H1 (cell line): ENCODE measurements around the gene LRRC3B. TPM values are rescaled to one million over a fixed set of nuclear protein-coding genes. Genes with fewer than 3 reads are reported as not detected.

Source experiments
- CTCF ChIA-PET: fragments of 300-600 bp; sonication (Branson Sonifier 250); formaldehyde crosslinking; loops from one replicate; lab custom pipeline; 2021; ENCODE audit not compliant: partially characterized antibody; lab: Charles Lee
- POLR2A ChIA-PET: fragments of 300-600 bp; sonication (Branson Sonifier 250); formaldehyde crosslinking; loops from one replicate; lab custom pipeline; 2021; ENCODE audit warnings: inconsistent platforms; ENCODE audit not compliant: partially characterized antibody; lab: Charles Lee
- DNase-seq, 2 experiments: peaks; one replicate each; pipeline versions ENCODE4 v3.0.0 to v3.0.0-alpha.2; 2010 to 2022; ENCODE audit warnings: low spot score in 2 of 2, low read depth in 1 of 2, mixed read lengths in 1 of 2
- FAIRE-seq: peaks from 2 replicates; lab custom pipeline; 2011; peaks lifted over from hg19 to GRCh38; lab: Jason Lieb, UNC
- H2AFZ ChIP-seq: 2 replicates; pipeline ENCODE4 v1.8.1; 2012; ENCODE audit warnings: low read length, inconsistent platforms
- H2AK5ac ChIP-seq: 2 replicates; pipeline ENCODE4 v1.6.1; 2013; ENCODE audit warnings: low read depth, low read length
- H2BK120ac ChIP-seq: replicated peaks from 2 replicates; pipeline ENCODE3; 2013; ENCODE audit warnings: low read depth, low read length, inconsistent platforms
- H2BK12ac ChIP-seq: 2 replicates; pipeline ENCODE4 v1.6.1; 2013; ENCODE audit warnings: low read depth, low read length
- H2BK15ac ChIP-seq: 2 replicates; pipeline ENCODE4 v1.6.1; 2013; ENCODE audit warnings: low read length
- H2BK20ac ChIP-seq: 2 replicates; pipeline ENCODE4 v1.6.1; 2013; ENCODE audit warnings: low read length
- H2BK5ac ChIP-seq: 2 replicates; pipeline ENCODE4 v1.6.1; 2013; ENCODE audit warnings: low read depth, low read length
- H3K14ac ChIP-seq: 2 replicates; pipeline ENCODE4 v1.6.1; 2013; ENCODE audit warnings: inconsistent platforms; ENCODE audit not compliant: insufficient read length
- H3K18ac ChIP-seq: 2 replicates; pipeline ENCODE4 v1.6.1; 2013; ENCODE audit warnings: low read length; ENCODE audit errors: extremely low read depth
- H3K23ac ChIP-seq: 2 replicates; pipeline ENCODE4 v1.6.1; 2013; ENCODE audit warnings: inconsistent platforms; ENCODE audit not compliant: insufficient read length
- H3K23me2 ChIP-seq: 2 replicates; pipeline ENCODE4 v1.6.1; 2013; ENCODE audit warnings: low read depth, low read length
- H3K27ac ChIP-seq: 2 replicates; pipeline ENCODE4 v1.6.1; 2011; ENCODE audit warnings: low read depth, low read length, inconsistent platforms
- H3K27me3 ChIP-seq, 4 experiments: replicated peaks in 1 of 4; 1 replicate in 1 of 4; 2 replicates in 3 of 4; pipeline versions ENCODE4 v1.6.1 to v1.8.1; 2011 to 2013; ENCODE audit warnings: low read length in 3 of 4, mild to moderate bottlenecking in 3 of 4, inconsistent platforms in 2 of 4, mixed read lengths in 2 of 4, moderate library complexity in 1 of 4; ENCODE audit not compliant: control insufficient read depth in 3 of 4, insufficient read depth in 3 of 4; ENCODE audit errors: extremely low read depth in 1 of 4
- H3K36me3 ChIP-seq, 4 experiments: 2 replicates each; pipeline versions ENCODE4 v1.6.1 to v1.8.1; 2011 to 2013; ENCODE audit warnings: mild to moderate bottlenecking in 4 of 4, low read length in 3 of 4, moderate library complexity in 2 of 4, control low read depth in 1 of 4, inconsistent platforms in 1 of 4; ENCODE audit not compliant: insufficient read depth in 4 of 4, control insufficient read depth in 2 of 4
- H3K4ac ChIP-seq: replicated peaks from 2 replicates; pipeline ENCODE3; 2013; ENCODE audit warnings: low read length, low read depth, mixed read lengths, inconsistent platforms; ENCODE audit not compliant: insufficient read length
- H3K4me1 ChIP-seq, 4 experiments: replicated peaks in 1 of 4; 1 replicate in 1 of 4; 2 replicates in 3 of 4; pipeline versions ENCODE4 v1.6.1 to v1.8.1; 2011 to 2013; ENCODE audit warnings: low read length in 3 of 4, inconsistent platforms in 2 of 4, mixed read lengths in 1 of 4; ENCODE audit not compliant: insufficient read depth in 4 of 4, control insufficient read depth in 3 of 4
- H3K4me2 ChIP-seq, 2 experiments: 2 replicates each; pipeline versions ENCODE4 v1.6.1 to v1.8.1; 2011 to 2013; ENCODE audit warnings: low read depth in 2 of 2, low read length in 2 of 2, control low read depth in 1 of 2, inconsistent platforms in 1 of 2, mild to moderate bottlenecking in 1 of 2; ENCODE audit not compliant: insufficient read depth in 1 of 2
- H3K4me3 ChIP-seq, 4 experiments: fragments of 200-600, 300-600 bp in 1 of 4; sonication (generic), shearing (Covaris generic), sonication (Bioruptor Twin) in 1 of 4; 2 replicates each; pipeline versions ENCODE4 v1.5.1 to v1.8.1; 2011 to 2016; ENCODE audit warnings: low read length in 4 of 4, low read depth in 3 of 4, control low read depth in 2 of 4, inconsistent platforms in 2 of 4, mild to moderate bottlenecking in 2 of 4, mixed read lengths in 1 of 4, moderate library complexity in 1 of 4; ENCODE audit not compliant: insufficient read depth in 2 of 4; ENCODE audit errors: extremely low read depth in 1 of 4
- H3K56ac ChIP-seq: replicated peaks from 2 replicates; pipeline ENCODE3; 2013; ENCODE audit warnings: low read depth, mild to moderate bottlenecking, mixed read lengths, low read length, inconsistent platforms; ENCODE audit not compliant: insufficient read length
- H3K79me1 ChIP-seq: 2 replicates; pipeline ENCODE4 v1.6.1; 2013; ENCODE audit warnings: low read depth, low read length, control low read depth
- H3K79me2 ChIP-seq, 2 experiments: 2 replicates each; pipeline versions ENCODE4 v1.6.1 to v1.8.1; 2012 to 2013; ENCODE audit warnings: low read length in 2 of 2, mild to moderate bottlenecking in 2 of 2, inconsistent platforms in 1 of 2; ENCODE audit not compliant: insufficient read depth in 2 of 2, control insufficient read depth in 1 of 2
- H3K9ac ChIP-seq, 4 experiments: replicated peaks in 1 of 4; 1 replicate in 1 of 4; 2 replicates in 3 of 4; pipeline versions ENCODE4 v1.6.1 to v1.8.1; 2011 to 2013; ENCODE audit warnings: low read depth in 3 of 4, low read length in 3 of 4, control low read depth in 2 of 4, mild to moderate bottlenecking in 2 of 4, moderate library complexity in 2 of 4, inconsistent platforms in 1 of 4; ENCODE audit errors: extremely low read depth in 1 of 4
- H3K9me3 ChIP-seq, 2 experiments: 2 replicates each; pipeline versions ENCODE4 v1.6.1 to v1.8.1; 2012 to 2013; ENCODE audit warnings: mild to moderate bottlenecking in 2 of 2, moderate library complexity in 2 of 2, control low read depth in 1 of 2, inconsistent platforms in 1 of 2, low read depth in 1 of 2, low read length in 1 of 2, mixed read lengths in 1 of 2; ENCODE audit not compliant: insufficient read depth in 2 of 2
- H4K20me1 ChIP-seq, 2 experiments: replicated peaks in 1 of 2; 2 replicates each; pipeline versions ENCODE3 to v1.8.1; 2011 to 2013; ENCODE audit warnings: inconsistent platforms in 2 of 2, low read length in 2 of 2, mild to moderate bottlenecking in 1 of 2; ENCODE audit not compliant: insufficient read depth in 2 of 2, control insufficient read depth in 1 of 2
- H4K5ac ChIP-seq: 2 replicates; pipeline ENCODE4 v1.6.1; 2013; ENCODE audit warnings: low read length, low read depth, mixed read lengths, inconsistent platforms; ENCODE audit not compliant: insufficient read length
- H4K8ac ChIP-seq: 2 replicates; pipeline ENCODE4 v1.8.0; 2013; ENCODE audit warnings: mild to moderate bottlenecking, moderate library complexity, low read length, inconsistent platforms; ENCODE audit not compliant: insufficient read depth; ENCODE audit errors: extremely low read depth
- H4K91ac ChIP-seq: replicated peaks from 2 replicates; pipeline ENCODE3; 2013; ENCODE audit warnings: low read length, mixed read lengths, inconsistent platforms; ENCODE audit not compliant: insufficient read length
- ASH2L ChIP-seq: fragments of 200-600, 300-600 bp; sonication (generic); IDR thresholded peaks from one replicate; pipeline ENCODE4 v1.7.1; 2017; ENCODE audit warnings: low read length
- CBX8 ChIP-seq: fragments of 300-800, 300-1000 bp; sonication (generic); IDR thresholded peaks from 2 replicates; pipeline ENCODE4 v1.7.1; 2016; ENCODE audit warnings: low read depth, low read length, borderline replicate concordance
- E2F6 ChIP-seq: IDR thresholded peaks from 2 replicates; pipeline ENCODE4 v1.6.1; 2012; ENCODE audit warnings: inconsistent platforms
- EGR1 ChIP-seq: IDR thresholded peaks from 2 replicates; pipeline ENCODE4 v1.6.1; 2011; ENCODE audit warnings: low read depth, low read length, borderline replicate concordance
- GTF2F1 ChIP-seq: IDR thresholded peaks from 2 replicates; pipeline ENCODE4 v1.6.1; 2012; ENCODE audit warnings: low read depth, low read length, improper control_type of control experiment, borderline replicate concordance
- KDM4A ChIP-seq: IDR thresholded peaks from one replicate; pipeline ENCODE4 v1.7.1; 2012; ENCODE audit warnings: low read depth, mild to moderate bottlenecking, moderate library complexity, low read length, inconsistent platforms; ENCODE audit not compliant: severe bottlenecking
- TBP ChIP-seq: IDR thresholded peaks from 2 replicates; pipeline ENCODE4 v1.6.1; 2011; ENCODE audit warnings: low read depth, low read length, improper control_type of control experiment
- WGBS, 2 experiments: shearing (Covaris generic) in 1 of 2; methylation state at CpG; one replicate each; pipeline versions ENCODE4 v1.1.6 to v1.1.7; 2013 to 2015; ENCODE audit warnings: low lambda C conversion rate in 2 of 2, mixed read lengths in 2 of 2, inconsistent platforms in 1 of 2, low coverage in 1 of 2, missing lambda C conversion rate in 1 of 2; ENCODE audit not compliant: insufficient replicate concordance in 2 of 2, insufficient coverage in 1 of 2, insufficient read length in 1 of 2; ENCODE audit errors: extremely low coverage in 1 of 2, missing lambda C conversion rate in 1 of 2; 5-methylcytosine and 5-hydroxymethylcytosine counted together
- polyA plus RNA-seq, 7 experiments: library from polyadenylated mRNA; depleted of rRNA in 3 of 7; stranded (reverse) in 5 of 7; unstranded in 2 of 7; fragments of >200 nt in 5 of 7; fragments of 200-250 nt in 2 of 7; gene quantifications; 1 replicate in 5 of 7; 2 replicates in 1 of 7; 4 replicates in 1 of 7; pipeline versions ENCODE4 v1.2.1 to v1.2.3, GENCODE V29; 2011 to 2013; ENCODE audit warnings: missing spikeins in 2 of 7, mixed read lengths in 2 of 7
- total RNA-seq: library from RNA; stranded (reverse); fragmentation: NEBNext Ultra II Directional; extraction: Animal tissue kit (Norgen Biotek cat#: 25700); gene quantifications from 2 replicates; pipeline ENCODE4 v1.2.1, GENCODE V29; 2021
- TF ChIP-seq, protein P1 (sequence below): IDR thresholded peaks from 2 replicates; pipeline ENCODE4 v1.6.1; 2012; ENCODE audit warnings: inconsistent platforms

LRRC3B gene
- total and polyA plus RNA-seq, 2 of the 8 experiments (the other 6 are each of a cell fraction or from before 2014, with no cell fraction given) = 1.6 to 3.1 TPM

DNA sequence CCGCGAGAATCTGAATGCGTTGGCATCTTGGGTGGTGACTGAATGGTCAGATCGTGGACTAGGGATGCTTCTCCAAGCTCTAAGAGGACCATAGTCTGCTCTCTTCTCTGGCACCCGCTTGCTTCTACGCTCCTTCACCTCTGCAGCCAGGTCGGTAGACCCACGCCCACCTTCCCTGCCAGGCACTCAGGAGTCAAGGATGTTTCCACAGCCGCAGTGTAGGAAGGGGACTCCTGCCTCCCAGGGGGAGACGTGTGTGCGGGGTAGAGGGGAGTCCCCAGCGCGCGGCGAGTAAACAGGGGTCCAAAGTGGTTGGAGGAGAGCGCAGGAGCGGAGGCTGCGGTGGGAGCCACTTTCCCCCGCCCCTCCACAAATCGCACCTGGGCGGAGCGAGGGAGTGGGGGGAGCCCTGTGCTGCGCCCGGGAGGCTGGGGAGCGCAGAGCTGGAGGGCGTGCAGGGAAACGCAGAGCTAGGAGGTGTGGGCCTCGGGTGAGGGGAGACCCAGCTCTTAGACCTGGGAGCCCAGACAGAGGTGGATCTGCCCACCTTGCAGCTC, 1.7 kb downstream of the LRRC3B start:
- ChIA-PET POLR2A (no interaction called here), CTCF (interaction anchor here (1.3 kb wide), 1 partner anchor 10 kb away, joined by 4 read pairs; no protein-coding TSS in a partner anchor)
- Histone ChIP-seq H3K18ac (peak overlapping the region; percentile 76), H3K23ac (no peak overlapping the region), H3K9ac (no peak overlapping the region), H3K36me3 (no peaks in the 10 kb centered on the region), H2BK120ac (no peak overlapping the region), H3K56ac (no peak overlapping the region), H3K4me1 (peaks cover 0 to 24% (median 9%) of the 10 kb centered on the region in 4 experiments; a peak in 6 of 7 replicates), H2BK5ac (no peak overlapping the region), H3K79me2 (no peaks in the 10 kb centered on the region), H2BK12ac (peak overlapping the region; percentile 62; the same call in 1 of the 2 replicates), H3K4me2 (peak overlapping the region; percentile 94 to 100), H4K20me1 (no peaks in the 10 kb centered on the region), H4K91ac (no peak overlapping the region), H3K79me1 (no peaks in the 10 kb centered on the region), H3K14ac (no peak overlapping the region), H4K8ac (no peak overlapping the region), H3K23me2 (peaks cover 33% of the 10 kb centered on the region), H2AFZ (peak overlapping the region; percentile 62; the same call in 1 of the 2 replicates), H2BK20ac (no peak overlapping the region), H3K27ac (no peak overlapping the region), H3K4ac (no peak overlapping the region), H3K4me3 (peak overlapping the region; percentile 63 to 68 (median 66))
- 3% methylated on average over 26 of the region's 28 CpGs; no CpG with 5 or more reads in 1 of the 2 experiments for WGBS, 2 experiments
- TF ChIP-seq CBX8 (no peak), E2F6 (no peak), ASH2L (peak; percentile 16), GTF2F1 (no peak), KDM4A (peak; percentile 90), EGR1 (no peak), TBP (no peak)
- TF ChIP-seq, protein P1, sequence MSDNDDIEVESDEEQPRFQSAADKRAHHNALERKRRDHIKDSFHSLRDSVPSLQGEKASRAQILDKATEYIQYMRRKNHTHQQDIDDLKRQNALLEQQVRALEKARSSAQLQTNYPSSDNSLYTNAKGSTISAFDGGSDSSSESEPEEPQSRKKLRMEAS = 0 out of 2 replicates have a peak, but pooled peaks have one; percentile 8
- TF ChIP-seq, all 59 proteins: peak for 3
- no peak overlapping the region for H4K5ac ChIP-seq
- no peaks in the 10 kb centered on the region for H3K9me3 ChIP-seq
- FAIRE-seq (no peak), DNase-seq (peak in 1 of 2 experiments; percentile 79)
- no peak overlapping the region for H2BK15ac ChIP-seq
- peaks cover 36 to 83% (median 60%) of the 10 kb centered on the region in 4 experiments for H3K27me3 ChIP-seq
- H2AK5ac ChIP-seq = no peak overlapping the region
